Esophagus squamous epithelium (tissue), 5 donors: ENCODE data around the gene TSPEAR. TPM values are rescaled to one million over a fixed set of nuclear protein-coding genes. Genes with fewer than 3 reads are reported as not detected.

Experiments
- DNase-seq: peaks from one replicate; lab custom pipeline; 2025; lab: John Stamatoyannopoulos, UW
- H3K27ac ChIP-seq, 4 donors: fragments of 200-600 bp; sonication (generic); one replicate each; pipeline ENCODE4 v1.5.1; 2016 to 2019; ENCODE audit warnings: mild to moderate bottlenecking in 1 of 4
- H3K27me3 ChIP-seq, 4 donors: fragments of 200-600 bp; sonication (generic); 1 replicate in 3 of 4; 2 replicates in 1 of 4; pipeline versions ENCODE4 v1.5.1 to v1.6.0; 2017 to 2021; ENCODE audit warnings: antibody characterized with exemption in 1 of 4
- H3K36me3 ChIP-seq, 3 donors: fragments of 200-600 bp; sonication (generic); one replicate each; pipeline ENCODE4 v1.5.1; 2016 to 2019
- H3K4me1 ChIP-seq, 3 donors: fragments of 200-600 bp; sonication (generic); one replicate each; pipeline ENCODE4 v1.5.1; 2017 to 2019
- H3K4me3 ChIP-seq, 4 donors: fragments of 200-600 bp; sonication (generic); 1 replicate in 3 of 4; 2 replicates in 1 of 4; pipeline ENCODE4 v1.5.1; 2016 to 2019; ENCODE audit warnings: mild to moderate bottlenecking in 2 of 4, moderate library complexity in 1 of 4
- H3K9me3 ChIP-seq, 3 donors: fragments of 200-600 bp; sonication (generic); one replicate each; pipeline ENCODE4 v1.5.1; 2016 to 2019
- CTCF ChIP-seq, 6 experiments: fragments of 450-650 bp in 4 of 6; fragments of 200-600 bp in 2 of 6; sonication (generic) in 2 of 6; IDR thresholded peaks; one replicate each; pipeline ENCODE4 v1.5.1; 2016 to 2019; ENCODE audit warnings: antibody characterized with exemption in 6 of 6, mild to moderate bottlenecking in 4 of 6, moderate library complexity in 4 of 6
- POLR2A ChIP-seq, 4 donors: fragments of 450-650 bp; IDR thresholded peaks; one replicate each; pipeline ENCODE4 v1.6.1; 2017; ENCODE audit warnings: antibody characterized with exemption in 4 of 4, mild to moderate bottlenecking in 4 of 4, moderate library complexity in 3 of 4
- WGBS, 2 donors: methylation state at CpG; one replicate each; pipeline ENCODE4 v1.1.5; 2018; 5-methylcytosine and 5-hydroxymethylcytosine counted together
- intact Hi-C: fragments of 100-400 bp; cut with DNase I; formaldehyde crosslinking; loops from one replicate; pipeline ENCODE4 v1.15.0; 2022
- total RNA-seq, 4 donors: library from RNA; depleted of rRNA; stranded (reverse); fragments of >200 nt; gene quantifications; one replicate each; pipeline ENCODE4 v1.1.0, GENCODE V29; 2016
- donor health status: DM: yes; HTN: yes; CAD: no.

The TSPEAR gene
- total RNA-seq, 4 donors from 2014 or later: not detected

GRCh38 chr21:44454747-44455523, 256.4 kb downstream of the TSPEAR start, which contains the start of gene LRRC3:
Gene LRRC3 (plus strand): TSS chr21:44455510. CDS start chr21:44456645, 1,135 bp downstream.
- WGBS, 2 donors: 14 to 22% methylated on average over 9 to 18 of the region's 45 CpGs

GRCh38 chr21:44454058-44454457, 257.3 kb downstream of the TSPEAR start:
- Histone ChIP-seq H3K27me3 (peaks cover 0 to 31% (median 0%) of the 10 kb centered on the region in 4 donors), H3K27ac (no peak overlapping the region)
- TF ChIP-seq POLR2A (IDR thresholded peaks at IDR 0.05) (no peak), CTCF (IDR thresholded peaks at IDR 0.05) (no peak)

More at GRCh38 chr21:44454747-44455523, 256.4 kb downstream of the TSPEAR start, which contains the start of gene LRRC3:
- Histone ChIP-seq H3K27me3 (peaks cover 0 to 23% (median 0%) of the 10 kb centered on the region in 4 donors), H3K36me3 (no peaks in the 10 kb centered on the region), H3K27ac (peak within 1 kb of the TSS in 3 of 4 donors; percentile 38 to 73 (median 52)), H3K4me1 (peaks cover 4 to 20% (median 8%) of the 10 kb centered on the region in 3 donors), H3K4me3 (peak within 1 kb of the TSS; percentile 52 to 87 (median 74)), H3K9me3 (peaks cover 0 to 5% (median 0%) of the 10 kb centered on the region in 3 donors)
- peak; percentile 44 for DNase-seq
- intact Hi-C loops: no loop called here
- no peak for TF ChIP-seq CTCF (IDR thresholded peaks at IDR 0.05)
- TF ChIP-seq POLR2A (IDR thresholded peaks at IDR 0.05): no peak

GRCh38 chr21:44453120-44453519, 258.3 kb downstream of the TSPEAR start:
- Histone ChIP-seq H3K27me3 (peaks cover 0 to 41% (median 0%) of the 10 kb centered on the region in 4 donors), H3K4me1 (peaks cover 4 to 20% (median 8%) of the 10 kb centered on the region in 3 donors), H3K9me3 (peaks cover 0 to 5% (median 0%) of the 10 kb centered on the region in 3 donors), H3K4me3 (no peak overlapping the region), H3K36me3 (no peaks in the 10 kb centered on the region), H3K27ac (no peak overlapping the region)
- no peak for DNase-seq
- no peak for TF ChIP-seq POLR2A (IDR thresholded peaks at IDR 0.05)
- no peak for TF ChIP-seq CTCF (IDR thresholded peaks at IDR 0.05)
- intact Hi-C loops: no loop called here
- 84 to 88% methylated on average over 3 of the region's 3 CpGs for WGBS, 2 donors

More at GRCh38 chr21:44454058-44454457, 257.3 kb downstream of the TSPEAR start:
- no peak overlapping the region for H3K4me3 ChIP-seq
- H3K36me3 ChIP-seq: no peaks in the 10 kb centered on the region
- WGBS, 2 donors: 75 to 85% methylated on average over 5 of the region's 5 CpGs
- peaks cover 4 to 20% (median 8%) of the 10 kb centered on the region in 3 donors for H3K4me1 ChIP-seq
- intact Hi-C loops: no loop called here
- no peak for DNase-seq
- peaks cover 0 to 5% (median 0%) of the 10 kb centered on the region in 3 donors for H3K9me3 ChIP-seq

GRCh38 chr21:44450999-44451398, 260.4 kb downstream of the TSPEAR start:
- DNase-seq: no peak
- 82 to 87% methylated on average over 13 to 14 of the region's 14 CpGs for WGBS, 2 donors
- intact Hi-C loops: no loop called here
- H3K4me3 ChIP-seq: no peak overlapping the region
- peaks cover 0 to 53% (median 0%) of the 10 kb centered on the region in 4 donors for H3K27me3 ChIP-seq
- H3K27ac ChIP-seq: no peak overlapping the region
- TF ChIP-seq POLR2A (IDR thresholded peaks at IDR 0.05) (no peak), CTCF (IDR thresholded peaks at IDR 0.05) (no peak)
- H3K9me3 ChIP-seq: peaks cover 0 to 5% (median 0%) of the 10 kb centered on the region in 3 donors
- H3K4me1 ChIP-seq: peaks cover 2 to 13% (median 2%) of the 10 kb centered on the region in 3 donors
- no peaks in the 10 kb centered on the region for H3K36me3 ChIP-seq

- TF ChIP-seq CTCF (IDR thresholded peaks at IDR 0.05) (no peak), POLR2A (IDR thresholded peaks at IDR 0.05) (no peak)
- H3K4me3 ChIP-seq: no peak overlapping the region
- H3K36me3 ChIP-seq: no peaks in the 10 kb centered on the region
- no peak for DNase-seq
- intact Hi-C loops: no loop called here
- H3K27me3 ChIP-seq: peaks cover 0 to 53% (median 0%) of the 10 kb centered on the region in 4 donors
- no peak overlapping the region for H3K27ac ChIP-seq
- H3K4me1 ChIP-seq: peaks cover 0 to 7% (median 0%) of the 10 kb centered on the region in 3 donors
- peaks cover 0 to 5% (median 0%) of the 10 kb centered on the region in 3 donors for H3K9me3 ChIP-seq
- WGBS, 2 donors: 40 to 83% methylated on average over 2 to 9 of the region's 14 CpGs
These were observed 261.0 kb downstream of the TSPEAR start for GRCh38 chr21:44450402-44450801.
